Activated CD4-positive, alpha-beta T cell treated with anti-CD3 and anti-CD28 coated beads, Interleukin-2, amount 10 ng/mL, durations not matched to agents 7 days and 5 days (primary cell): ENCODE measurements around the gene FAHD1. TPM values are rescaled to one million over a fixed set of nuclear protein-coding genes. Genes with fewer than 3 reads are reported as not detected.

Experiments used
- CTCF ChIA-PET: fragments of 350-600 bp; sonication (Branson Sonifier 250); formaldehyde crosslinking; loops from one replicate; lab custom pipeline; 2021; ENCODE audit warnings: antibody characterized with exemption; lab: Charles Lee
- POLR2A ChIA-PET: fragments of 350-600 bp; sonication (Branson Sonifier 250); formaldehyde crosslinking; loops from one replicate; lab custom pipeline; 2021; ENCODE audit warnings: antibody characterized with exemption; lab: Charles Lee
- DNase-seq: peaks from one replicate; pipeline ENCODE4 v3.0.0-alpha.2; 2020
- H3K27ac Mint-ChIP-seq: one replicate; pipeline ENCODE4 v1.8.0; 2021; ENCODE audit warnings: mild to moderate bottlenecking, moderate library complexity, mixed read lengths
- H3K27me3 Mint-ChIP-seq: one replicate; pipeline ENCODE4 v1.8.0; 2021; ENCODE audit warnings: mixed read lengths
- H3K36me3 Mint-ChIP-seq: one replicate; pipeline ENCODE4 v1.8.0; 2021; ENCODE audit warnings: low read depth, mixed read lengths
- H3K4me1 Mint-ChIP-seq: one replicate; pipeline ENCODE4 v1.8.0; 2021; ENCODE audit warnings: mixed read lengths
- H3K4me3 Mint-ChIP-seq: one replicate; pipeline ENCODE4 v1.8.0; 2021; ENCODE audit warnings: mild to moderate bottlenecking, moderate library complexity, mixed read lengths
- H3K9me3 Mint-ChIP-seq: one replicate; pipeline ENCODE4 v1.8.0; 2021; ENCODE audit warnings: mixed read lengths
- total RNA-seq, 2 experiments: library from RNA; stranded (reverse); gene quantifications; one replicate each; pipeline ENCODE4 v1.2.3, GENCODE V29; 2021

Gene FAHD1
- total RNA-seq, 2 experiments from 2014 or later = 11.3 to 12.9 TPM

GRCh38 chr16:1784977-1785845 lies 41.8 kb upstream of the FAHD1 start:
- Mint-ChIP-seq H3K36me3 (peaks cover 10% of the 10 kb centered on the region), H3K27me3 (no peaks in the 10 kb centered on the region), H3K27ac (peak overlapping the region; percentile 37), H3K9me3 (no peaks in the 10 kb centered on the region), H3K4me3 (peak overlapping the region; percentile 20), H3K4me1 (peaks cover 25% of the 10 kb centered on the region)
- no peak for DNase-seq
- ChIA-PET CTCF (interaction anchor here (0.6 kb wide), 1 partner anchor 11 kb away, joined by 5 read pairs; no protein-coding TSS in a partner anchor), POLR2A (no interaction called here)

GRCh38 chr16:1785846-1786170 lies 41.2 kb upstream of the FAHD1 start:
- H3K4me1 Mint-ChIP-seq = peaks cover 25% of the 10 kb centered on the region
- H3K27me3 Mint-ChIP-seq = no peaks in the 10 kb centered on the region
- H3K9me3 Mint-ChIP-seq = no peaks in the 10 kb centered on the region
- H3K4me3 Mint-ChIP-seq = no peak overlapping the region
- ChIA-PET CTCF (no interaction called here), POLR2A (no interaction called here)
- DNase-seq = no peak
- no peak overlapping the region for H3K27ac Mint-ChIP-seq
- peaks cover 10% of the 10 kb centered on the region for H3K36me3 Mint-ChIP-seq

DNA sequence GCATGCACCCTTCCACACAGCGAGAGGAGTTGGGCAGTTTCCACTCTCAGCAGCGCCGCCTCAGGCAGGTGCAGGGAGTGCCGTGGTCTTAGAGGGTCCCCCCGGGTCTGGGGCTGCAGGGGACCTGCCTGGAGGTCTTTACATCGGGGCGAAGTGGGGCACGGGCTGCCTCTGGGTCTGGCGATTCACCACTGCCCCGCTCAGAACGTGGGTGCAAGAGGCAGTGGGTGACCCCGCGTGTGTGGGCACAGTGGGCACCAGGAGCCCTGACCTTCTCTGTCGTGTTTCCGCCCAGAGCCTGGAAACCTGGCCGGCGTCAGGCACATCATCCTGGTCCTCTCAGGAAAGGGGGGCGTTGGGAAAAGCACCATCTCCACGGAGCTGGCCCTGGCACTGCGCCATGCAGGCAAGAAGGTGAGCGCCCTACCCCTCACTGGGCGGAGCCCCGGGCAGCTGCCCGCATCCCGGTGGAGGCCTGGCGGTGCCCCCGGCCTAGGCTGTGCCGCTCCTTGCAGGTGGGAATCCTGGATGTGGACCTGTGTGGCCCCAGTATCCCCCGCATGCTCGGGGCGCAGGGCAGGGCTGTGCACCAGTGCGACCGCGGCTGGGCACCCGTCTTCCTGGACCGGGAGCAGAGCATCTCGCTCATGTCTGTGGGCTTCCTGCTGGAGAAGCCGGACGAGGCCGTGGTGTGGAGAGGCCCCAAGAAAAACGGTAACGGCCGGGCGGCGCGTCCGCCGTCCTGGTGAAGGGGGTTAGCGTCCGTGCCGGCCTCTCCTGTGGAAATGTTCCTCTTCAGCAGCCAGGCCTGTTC lies 40.6 kb upstream of the FAHD1 start:
- ChIA-PET CTCF (no interaction called here), POLR2A (no interaction called here)
- H3K4me3 Mint-ChIP-seq = no peak overlapping the region
- peaks cover 18% of the 10 kb centered on the region for H3K4me1 Mint-ChIP-seq
- peaks cover 10% of the 10 kb centered on the region for H3K36me3 Mint-ChIP-seq
- no peak for DNase-seq
- H3K9me3 Mint-ChIP-seq = no peaks in the 10 kb centered on the region
- H3K27me3 Mint-ChIP-seq = no peaks in the 10 kb centered on the region
- no peak overlapping the region for H3K27ac Mint-ChIP-seq

GRCh38 chr16:1787056-1787321 lies 40.0 kb upstream of the FAHD1 start:
- Mint-ChIP-seq H3K9me3 (no peaks in the 10 kb centered on the region), H3K27me3 (no peaks in the 10 kb centered on the region), H3K36me3 (peaks cover 8% of the 10 kb centered on the region), H3K4me3 (no peak overlapping the region), H3K4me1 (peaks cover 13% of the 10 kb centered on the region), H3K27ac (no peak overlapping the region)
- ChIA-PET POLR2A (no interaction called here), CTCF (no interaction called here)
- DNase-seq = no peak

GRCh38 chr16:1787322-1788094 lies 39.5 kb upstream of the FAHD1 start:
- no peak overlapping the region for H3K27ac Mint-ChIP-seq
- H3K4me1 Mint-ChIP-seq = peaks cover 13% of the 10 kb centered on the region
- H3K27me3 Mint-ChIP-seq = no peaks in the 10 kb centered on the region
- POLR2A ChIA-PET = no interaction called here
- no peak for DNase-seq
- no peaks in the 10 kb centered on the region for H3K9me3 Mint-ChIP-seq
- H3K36me3 Mint-ChIP-seq = peaks cover 8% of the 10 kb centered on the region
- CTCF ChIA-PET = interaction anchor here (0.6 to 0.8 kb wide), 2 partner anchors 12 to 82 kb away, joined by 3 to 4 read pairs; no protein-coding TSS in a partner anchor
- H3K4me3 Mint-ChIP-seq = no peak overlapping the region

DNA sequence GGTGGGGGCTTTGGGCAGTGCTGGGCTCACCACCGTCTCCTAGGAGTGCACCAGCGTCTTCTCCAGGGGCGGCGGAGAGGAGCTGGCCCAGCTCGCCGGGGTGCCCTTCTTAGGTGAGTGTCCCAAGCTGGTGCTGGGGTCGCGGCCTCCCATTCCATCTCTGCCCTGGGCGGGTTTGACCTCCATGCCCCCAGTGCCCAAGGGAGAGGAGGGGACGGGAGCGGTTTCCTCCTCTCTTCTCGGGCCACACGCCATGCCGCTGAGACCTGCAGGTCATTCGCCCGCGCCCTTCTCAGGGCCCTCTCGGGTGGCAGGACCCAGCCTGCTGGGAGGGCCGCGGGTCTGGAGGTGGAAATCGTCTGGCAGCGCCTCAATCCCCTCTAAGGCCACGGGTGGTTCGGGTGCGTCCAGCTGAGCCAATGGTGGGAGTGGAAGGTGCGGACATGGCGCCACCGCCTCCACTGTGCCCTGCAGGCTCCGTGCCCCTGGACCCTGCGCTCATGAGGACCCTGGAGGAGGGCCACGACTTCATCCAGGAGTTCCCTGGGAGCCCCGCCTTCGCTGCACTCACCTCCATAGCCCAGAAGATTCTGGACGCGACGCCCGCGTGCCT lies 38.8 kb upstream of the FAHD1 start:
- ChIA-PET POLR2A (no interaction called here), CTCF (interaction anchor here (0.6 to 0.8 kb wide), 2 partner anchors 13 to 675 kb away, joined by 3 to 4 read pairs; no protein-coding TSS in a partner anchor)
- peaks cover 7% of the 10 kb centered on the region for H3K36me3 Mint-ChIP-seq
- H3K9me3 Mint-ChIP-seq = no peaks in the 10 kb centered on the region
- no peak for DNase-seq
- H3K27me3 Mint-ChIP-seq = no peaks in the 10 kb centered on the region
- no peak overlapping the region for H3K27ac Mint-ChIP-seq
- H3K4me1 Mint-ChIP-seq = peaks cover 12% of the 10 kb centered on the region
- H3K4me3 Mint-ChIP-seq = no peak overlapping the region

- Mint-ChIP-seq H3K4me1 (peaks cover 8% of the 10 kb centered on the region), H3K27ac (no peak overlapping the region), H3K4me3 (no peak overlapping the region), H3K36me3 (peaks cover 4% of the 10 kb centered on the region), H3K27me3 (no peaks in the 10 kb centered on the region), H3K9me3 (no peaks in the 10 kb centered on the region)
- ChIA-PET CTCF (interaction anchor here (0.6 kb wide), 1 partner anchor 675 kb away, joined by 3 read pairs; no protein-coding TSS in a partner anchor), POLR2A (no interaction called here)
- DNase-seq = no peak
These were observed 38.3 kb upstream of the FAHD1 start for GRCh38 chr16:1788708-1789100.

- no peak overlapping the region for H3K27ac Mint-ChIP-seq
- no peak for DNase-seq
- no peaks in the 10 kb centered on the region for H3K27me3 Mint-ChIP-seq
- ChIA-PET CTCF (no interaction called here), POLR2A (no interaction called here)
- no peaks in the 10 kb centered on the region for H3K9me3 Mint-ChIP-seq
- peaks cover 4% of the 10 kb centered on the region for H3K36me3 Mint-ChIP-seq
- peaks cover 2% of the 10 kb centered on the region for H3K4me1 Mint-ChIP-seq
- no peak overlapping the region for H3K4me3 Mint-ChIP-seq
These were observed 37.4 kb upstream of the FAHD1 start for GRCh38 chr16:1789643-1790045.

DNA sequence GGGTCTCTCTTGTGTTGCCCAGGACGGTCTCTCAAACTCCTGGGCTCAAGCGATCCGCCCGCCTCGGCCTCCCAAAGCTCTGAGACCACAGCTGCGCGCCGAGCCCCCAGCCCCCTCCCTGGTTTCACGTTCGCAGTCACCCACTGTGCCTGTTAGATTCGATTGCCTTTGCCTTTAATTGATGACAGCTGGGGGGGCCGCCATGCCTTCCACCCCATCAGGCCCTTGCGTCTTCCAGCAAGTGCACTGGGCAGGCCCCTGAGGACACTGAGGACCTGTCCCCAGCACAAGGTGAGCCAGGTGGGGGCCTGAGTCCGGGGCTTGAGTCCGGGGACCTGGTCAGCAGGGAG lies 36.8 kb upstream of the FAHD1 start:
- H3K4me3 Mint-ChIP-seq = no peak overlapping the region
- H3K9me3 Mint-ChIP-seq = no peaks in the 10 kb centered on the region
- peaks cover 4% of the 10 kb centered on the region for H3K36me3 Mint-ChIP-seq
- ChIA-PET CTCF (no interaction called here), POLR2A (no interaction called here)
- DNase-seq = no peak
- H3K27ac Mint-ChIP-seq = no peak overlapping the region
- H3K4me1 Mint-ChIP-seq = no peaks in the 10 kb centered on the region
- no peaks in the 10 kb centered on the region for H3K27me3 Mint-ChIP-seq

DNA sequence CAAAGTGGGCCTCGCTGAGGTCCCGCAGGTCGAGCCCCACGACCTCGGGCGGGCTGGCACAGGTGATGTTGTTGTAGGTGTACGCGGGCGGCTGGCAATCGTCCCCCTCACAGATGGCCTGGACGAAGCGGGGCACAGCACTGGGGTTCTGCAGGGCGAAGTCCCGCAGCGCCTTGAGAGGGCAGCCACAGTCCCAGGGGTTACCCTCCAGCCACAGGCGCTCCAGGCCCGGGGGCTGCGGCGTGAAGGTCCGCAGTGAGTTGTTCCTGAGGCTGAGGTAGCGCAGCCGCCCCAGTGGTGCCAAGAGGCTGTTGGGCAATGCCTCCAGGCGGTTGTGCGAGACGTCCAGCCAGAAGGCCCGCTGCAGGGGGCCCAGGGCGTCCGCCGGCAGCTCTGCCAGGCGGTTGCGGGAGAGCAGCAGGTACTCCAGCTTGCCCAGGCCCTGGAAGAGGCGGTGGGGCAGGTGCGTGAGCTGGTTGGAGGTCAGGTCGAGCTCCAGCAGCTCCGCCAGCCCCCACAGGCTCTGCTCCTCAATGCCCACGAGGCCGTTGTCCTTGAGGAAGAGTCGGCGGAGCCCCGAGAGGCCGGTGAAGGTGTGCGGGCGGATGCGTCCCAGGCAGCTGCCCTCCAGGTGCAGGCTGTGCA lies 36.3 kb upstream of the FAHD1 start:
- Mint-ChIP-seq H3K27ac (no peak overlapping the region), H3K9me3 (no peaks in the 10 kb centered on the region), H3K36me3 (peaks cover 4% of the 10 kb centered on the region), H3K27me3 (no peaks in the 10 kb centered on the region), H3K4me3 (no peak overlapping the region), H3K4me1 (no peaks in the 10 kb centered on the region)
- CTCF ChIA-PET = interaction anchor here (1.5 kb wide), 1 partner anchor 8 kb away, joined by 6 read pairs; the partner anchor contains the start of genes NUBP2 and SPSB3
- DNase-seq = no peak
- POLR2A ChIA-PET = no interaction called here

GRCh38 chr16:1791256-1791942 lies 35.6 kb upstream of the FAHD1 start:
- Mint-ChIP-seq H3K27ac (no peak overlapping the region), H3K36me3 (peaks cover 4% of the 10 kb centered on the region), H3K27me3 (no peaks in the 10 kb centered on the region), H3K4me1 (no peaks in the 10 kb centered on the region), H3K4me3 (no peak overlapping the region), H3K9me3 (no peaks in the 10 kb centered on the region)
- POLR2A ChIA-PET = no interaction called here
- no peak for DNase-seq
- CTCF ChIA-PET = interaction anchor here (1.5 kb wide), 1 partner anchor 9 kb away, joined by 6 read pairs; the partner anchor contains the start of genes NUBP2 and SPSB3
